ENCODE data around the gene CRK.
"Not testable (repeated sequence)": the region's sequence is repeated elsewhere in the genome, so short reads cannot be mapped to it uniquely, and the experiment has no call there.

The CRK gene

DNA sequence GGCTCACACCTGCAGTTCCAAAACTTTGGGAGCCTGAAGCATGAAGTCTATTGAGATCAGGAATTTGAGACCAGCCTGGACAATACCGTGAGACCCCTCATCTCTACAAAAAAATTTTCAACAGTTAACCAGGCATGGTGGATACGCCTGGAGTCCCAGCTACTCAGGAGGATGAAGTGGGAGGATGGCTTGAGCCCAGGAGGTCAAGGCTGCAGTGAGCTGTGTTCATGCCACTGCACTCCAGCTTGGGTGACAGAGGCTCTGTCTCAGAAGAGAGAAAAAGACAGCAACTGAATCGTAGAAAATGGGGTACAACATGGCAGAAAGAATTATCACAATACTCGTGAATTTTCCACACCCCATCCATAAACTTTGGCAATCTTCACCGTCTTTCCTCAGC is 3.2 kb downstream of the CRK start:
- POLR2A ChIA-PET: interaction anchor here (1.2 kb wide), 1 partner anchor 64 kb away, joined by 3 read pairs; the partner anchor contains the start of gene INPP5K

DNA sequence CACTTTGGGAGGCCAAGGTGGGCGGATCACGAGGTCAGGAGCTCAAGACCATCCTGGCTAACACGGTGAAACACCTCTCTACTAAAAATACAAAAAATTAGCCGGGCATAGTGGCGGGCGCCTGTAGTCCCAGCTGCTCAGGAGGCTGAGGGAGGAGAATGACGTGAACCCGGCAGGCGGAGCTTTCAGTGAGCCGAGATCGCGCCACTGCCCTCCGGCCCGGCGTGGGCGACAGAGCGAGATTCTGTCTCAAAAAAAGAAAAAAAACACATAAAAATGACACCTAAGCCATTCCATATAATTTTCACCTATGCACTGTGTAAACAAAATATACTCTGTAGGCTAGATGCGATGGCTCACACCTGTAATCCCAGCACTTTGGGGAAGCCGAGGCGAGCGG is 5.8 kb downstream of the CRK start:
- not testable (repeated sequence) for DNase-seq (ENCODE audit: extremely low spot score)
- CTCF ChIA-PET: interaction anchor here (1.6 kb wide), 1 partner anchor 85 kb away, joined by 8 read pairs; no protein-coding TSS in a partner anchor
- POLR2A ChIA-PET: interaction anchor here (1.0 kb wide), 1 partner anchor 10 kb away, joined by 3 read pairs; no protein-coding TSS in a partner anchor

More for the DNA sequence above, 3.2 kb downstream of the CRK start:
- CTCF ChIA-PET: no interaction called here
- no peak for TF ChIP-seq SP1 (IDR thresholded peaks at IDR 0.05)
- no peak for TF ChIP-seq FOXA1 (IDR thresholded peaks at IDR 0.05)
- no peak for TF ChIP-seq TARDBP (IDR thresholded peaks at IDR 0.05)
- TF ChIP-seq, protein P1, sequence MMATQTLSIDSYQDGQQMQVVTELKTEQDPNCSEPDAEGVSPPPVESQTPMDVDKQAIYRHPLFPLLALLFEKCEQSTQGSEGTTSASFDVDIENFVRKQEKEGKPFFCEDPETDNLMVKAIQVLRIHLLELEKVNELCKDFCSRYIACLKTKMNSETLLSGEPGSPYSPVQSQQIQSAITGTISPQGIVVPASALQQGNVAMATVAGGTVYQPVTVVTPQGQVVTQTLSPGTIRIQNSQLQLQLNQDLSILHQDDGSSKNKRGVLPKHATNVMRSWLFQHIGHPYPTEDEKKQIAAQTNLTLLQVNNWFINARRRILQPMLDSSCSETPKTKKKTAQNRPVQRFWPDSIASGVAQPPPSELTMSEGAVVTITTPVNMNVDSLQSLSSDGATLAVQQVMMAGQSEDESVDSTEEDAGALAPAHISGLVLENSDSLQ (IDR thresholded peaks at IDR 0.05): no peak
- no peak for TF ChIP-seq ARNT (IDR thresholded peaks at IDR 0.05)
- no peak for TF ChIP-seq CTBP1 (IDR thresholded peaks at IDR 0.05; ENCODE audit: borderline replicate concordance)
- no peak for TF ChIP-seq FOXK2 (IDR thresholded peaks at IDR 0.05)
- no peak for TF ChIP-seq ELF4 (IDR thresholded peaks at IDR 0.05)
- no peak for TF ChIP-seq L3MBTL2 (conservative IDR thresholded peaks at IDR 0.05)
- TF ChIP-seq HDGF (IDR thresholded peaks at IDR 0.05; ENCODE audit: borderline replicate concordance): no peak
- TF ChIP-seq SUZ12 (IDR thresholded peaks at IDR 0.05): no peak
- no peak for TF ChIP-seq FOXM1 (IDR thresholded peaks at IDR 0.05; ENCODE audit: borderline replicate concordance)
- no peak for TF ChIP-seq NFRKB (IDR thresholded peaks at IDR 0.05)
- no peak for TF ChIP-seq LEF1 (IDR thresholded peaks at IDR 0.05; ENCODE audit: borderline replicate concordance)
- no peak for TF ChIP-seq ZNF384 (IDR thresholded peaks at IDR 0.05)
- no peak for TF ChIP-seq BHLHE40 (IDR thresholded peaks at IDR 0.05; ENCODE audit: borderline replicate concordance)
- no peak for DNase-seq (ENCODE audit: extremely low spot score)

DNA sequence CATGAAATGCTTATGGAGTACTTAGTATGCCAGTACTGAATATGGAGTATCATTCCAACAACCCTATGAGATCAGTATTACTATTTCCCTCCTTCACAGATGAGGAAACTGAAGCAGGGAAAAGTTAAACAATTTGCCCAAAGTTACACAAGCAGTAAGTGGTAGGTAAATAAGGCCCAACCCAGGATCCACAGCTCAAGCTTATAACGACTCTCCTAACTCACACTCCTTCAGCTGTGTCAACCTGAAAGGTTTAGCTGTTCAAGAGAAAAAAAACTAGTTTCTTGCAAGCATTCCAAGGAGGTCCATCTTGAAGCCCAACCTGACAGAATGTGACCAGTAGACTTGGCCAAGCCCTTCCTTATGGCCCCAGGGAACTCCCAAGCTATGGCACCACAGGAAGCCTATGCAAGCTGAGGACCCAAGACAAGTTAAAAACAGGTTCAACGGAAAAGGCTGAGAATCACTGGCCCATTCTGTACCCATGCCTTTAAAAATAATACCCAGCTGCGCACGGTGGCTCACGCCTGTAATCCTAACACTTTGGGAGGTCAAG is 6.5 kb downstream of the CRK start:
- no peak for TF ChIP-seq ARNT (IDR thresholded peaks at IDR 0.05)
- no peak for TF ChIP-seq SUZ12 (IDR thresholded peaks at IDR 0.05)
- no peak for TF ChIP-seq FOXK2 (IDR thresholded peaks at IDR 0.05)
- no peak for TF ChIP-seq ZNF384 (IDR thresholded peaks at IDR 0.05)
- no peak for TF ChIP-seq FOXA1 (IDR thresholded peaks at IDR 0.05)
- TF ChIP-seq ELF4 (IDR thresholded peaks at IDR 0.05): no peak
- TF ChIP-seq HDGF (IDR thresholded peaks at IDR 0.05; ENCODE audit: borderline replicate concordance): no peak
- TF ChIP-seq BHLHE40 (IDR thresholded peaks at IDR 0.05; ENCODE audit: borderline replicate concordance): no peak
- ChIA-PET CTCF (interaction anchor here (1.6 kb wide), 1 partner anchor 84 kb away, joined by 8 read pairs; no protein-coding TSS in a partner anchor), POLR2A (interaction anchor here (1.0 kb wide), 1 partner anchor 11 kb away, joined by 3 read pairs; no protein-coding TSS in a partner anchor)

DNA sequence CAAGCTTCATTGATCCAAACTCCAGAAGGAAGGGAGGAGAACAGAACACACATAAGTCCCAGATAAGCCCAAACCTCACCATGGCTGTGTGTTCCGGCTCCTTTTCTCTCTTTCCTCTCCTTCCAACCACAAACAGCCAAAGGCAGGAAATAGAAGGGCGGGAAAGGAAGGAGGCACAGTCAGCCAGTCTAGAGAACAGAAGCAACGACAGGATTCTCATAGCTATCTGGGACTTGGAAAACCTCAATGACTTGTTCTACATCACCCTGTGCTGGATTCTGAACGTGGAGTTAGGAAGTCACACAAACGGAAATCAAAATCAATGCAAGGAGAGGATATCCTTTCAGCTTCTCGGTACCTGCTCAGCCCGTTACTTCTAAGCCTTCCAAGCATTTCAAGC is 9.0 kb downstream of the CRK start:
- ChIA-PET CTCF (no interaction called here), POLR2A (no interaction called here)

More for the DNA sequence above, 6.5 kb downstream of the CRK start:
- DNase-seq (ENCODE audit: extremely low spot score): no peak

DNA sequence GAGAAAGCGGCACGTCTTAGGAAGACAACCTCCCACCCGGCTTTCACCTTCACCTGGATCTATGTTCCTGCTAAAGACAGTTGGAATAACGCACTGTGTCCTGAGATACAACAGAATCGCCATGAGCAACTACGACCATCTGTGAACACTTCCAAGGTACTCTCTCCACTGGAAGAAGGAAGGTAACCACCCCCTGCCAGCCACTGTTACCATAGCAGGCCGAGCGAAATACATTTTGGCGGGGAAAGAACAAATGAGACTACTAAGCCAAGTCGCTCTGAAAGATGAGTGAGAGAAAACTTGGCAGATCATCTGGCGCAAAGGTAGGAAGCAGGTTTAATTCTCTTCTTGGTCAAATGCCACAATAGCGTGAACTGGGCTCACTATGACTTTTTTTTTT is 9.8 kb downstream of the CRK start:
- DNase-seq (ENCODE audit: extremely low spot score): no peak
- ChIA-PET POLR2A (no interaction called here), CTCF (no interaction called here)
- no peak for TF ChIP-seq ZNF384 (IDR thresholded peaks at IDR 0.05)
- no peak for TF ChIP-seq ARNT (IDR thresholded peaks at IDR 0.05)
- TF ChIP-seq NFRKB (IDR thresholded peaks at IDR 0.05): no peak
- no peak for TF ChIP-seq ELF4 (IDR thresholded peaks at IDR 0.05)
- TF ChIP-seq FOXA1 (IDR thresholded peaks at IDR 0.05): no peak
- no peak for TF ChIP-seq SP1 (IDR thresholded peaks at IDR 0.05)
- no peak for TF ChIP-seq L3MBTL2 (conservative IDR thresholded peaks at IDR 0.05)
- no peak for TF ChIP-seq CTBP1 (IDR thresholded peaks at IDR 0.05; ENCODE audit: borderline replicate concordance)
- TF ChIP-seq BHLHE40 (IDR thresholded peaks at IDR 0.05; ENCODE audit: borderline replicate concordance): no peak
- TF ChIP-seq LEF1 (IDR thresholded peaks at IDR 0.05; ENCODE audit: borderline replicate concordance): no peak
- no peak for TF ChIP-seq SUZ12 (IDR thresholded peaks at IDR 0.05)
- no peak for TF ChIP-seq FOXM1 (IDR thresholded peaks at IDR 0.05; ENCODE audit: borderline replicate concordance)
- no peak for TF ChIP-seq TARDBP (IDR thresholded peaks at IDR 0.05)
- no peak for TF ChIP-seq HDGF (IDR thresholded peaks at IDR 0.05; ENCODE audit: borderline replicate concordance)
- no peak for TF ChIP-seq FOXK2 (IDR thresholded peaks at IDR 0.05)
- TF ChIP-seq, protein P1 (IDR thresholded peaks at IDR 0.05): no peak

More for the DNA sequence above, 9.0 kb downstream of the CRK start:
- no peak for DNase-seq (ENCODE audit: extremely low spot score)
- TF ChIP-seq ARNT (IDR thresholded peaks at IDR 0.05) (no peak), FOXK2 (IDR thresholded peaks at IDR 0.05) (no peak), ELF4 (IDR thresholded peaks at IDR 0.05) (no peak), NFRKB (IDR thresholded peaks at IDR 0.05) (no peak)

DNA sequence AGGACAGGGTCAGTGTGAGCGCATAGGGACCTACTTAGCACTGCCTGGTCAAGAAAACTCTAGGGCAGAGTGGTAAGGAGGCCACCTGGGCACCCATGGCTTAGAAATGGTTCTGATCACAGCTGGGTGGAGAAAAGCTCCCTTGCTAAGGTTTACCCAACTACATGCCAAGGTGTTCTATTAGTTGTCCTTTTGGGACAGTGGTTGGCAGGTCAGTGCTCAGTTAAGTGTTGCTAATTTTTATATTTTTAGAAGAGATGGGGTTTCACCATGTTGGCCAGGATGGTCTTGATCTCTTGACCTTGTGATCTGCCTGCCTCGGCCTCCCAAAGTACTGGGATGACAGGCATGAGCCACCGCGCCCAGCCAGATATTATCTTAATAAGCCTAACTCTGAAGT is 10.3 kb downstream of the CRK start:
- DNase-seq (ENCODE audit: extremely low spot score); CTCF ChIA-PET; POLR2A ChIA-PET: not testable (repeated sequence)

DNA sequence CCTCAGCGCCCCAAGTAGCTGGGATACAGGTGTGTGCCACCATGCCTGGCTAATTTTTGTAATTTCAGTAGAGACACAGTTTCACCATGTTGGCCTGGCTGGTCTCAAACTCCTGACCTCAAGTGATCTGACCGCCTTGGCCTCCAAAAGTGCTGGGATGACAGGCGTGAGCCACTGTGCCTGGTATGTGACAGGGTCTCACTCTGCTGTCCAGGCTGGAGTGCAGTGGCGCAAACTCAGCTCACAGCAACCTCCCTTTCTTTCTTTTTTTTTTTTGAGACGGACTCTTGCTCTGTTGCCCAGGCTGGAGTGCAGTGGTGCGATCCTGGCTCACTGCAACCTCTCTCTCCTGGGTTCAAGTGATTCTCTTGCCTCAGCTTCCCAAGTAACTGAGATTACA is 13.3 kb downstream of the CRK start:
- DNase-seq (ENCODE audit: extremely low spot score); CTCF ChIA-PET; POLR2A ChIA-PET: not testable (repeated sequence)

DNA sequence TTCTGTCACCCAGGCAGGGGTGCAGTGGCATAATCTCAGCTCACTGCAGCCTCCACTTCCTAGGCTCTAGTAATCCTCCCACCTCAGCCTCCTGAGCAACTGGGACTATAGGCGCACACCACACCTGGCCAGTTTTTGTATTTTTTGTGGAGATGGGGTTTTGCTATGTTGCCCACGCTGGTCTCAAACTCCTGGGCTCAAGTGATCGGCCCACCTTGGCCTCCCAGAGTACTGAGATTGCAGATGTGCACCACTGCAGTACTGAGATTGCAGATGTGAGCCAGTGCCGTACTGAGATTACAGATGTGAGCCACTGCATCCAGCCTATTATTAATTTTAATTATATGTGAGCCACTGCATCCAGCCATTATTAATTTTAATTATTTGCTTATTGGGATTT is 13.8 kb downstream of the CRK start:
- CTCF ChIA-PET: no interaction called here
- no peak for DNase-seq (ENCODE audit: extremely low spot score)
- POLR2A ChIA-PET: no interaction called here
- TF ChIP-seq TARDBP (IDR thresholded peaks at IDR 0.05): no peak

Data from HEK293T (cell line).